HEK293 (cell line): Measurements from ENCODE around the gene CCNT2.

ENCODE experiments used
- CTCF ChIA-PET: fragments of 350-600 bp; formaldehyde crosslinking; extraction: SDS; loops from one replicate; lab custom pipeline; 2021; ENCODE audit warnings: antibody characterized with exemption; lab: Yijun Ruan, JAX
- POLR2A ChIA-PET: fragments of 300-600 bp; formaldehyde crosslinking; extraction: SDS; loops from one replicate; lab custom pipeline; 2020; ENCODE audit warnings: antibody characterized with exemption, inconsistent platforms; lab: Yijun Ruan, JAX
- H3K27ac ChIP-seq: fragments of 200-500 bp; sonication (Bioruptor generic); 2 replicates; pipeline ENCODE4 v1.5.1; 2014; ENCODE audit warnings: low read depth, low read length, control low read depth, inconsistent platforms; ENCODE audit errors: extremely low read depth
- H3K36me3 ChIP-seq, 2 experiments: fragments of 200-500 bp in 1 of 2; sonication (Bioruptor generic) in 1 of 2; 1 replicate in 1 of 2; 2 replicates in 1 of 2; pipeline ENCODE4 v1.5.1; 2014 to 2017; ENCODE audit warnings: inconsistent platforms in 2 of 2, low read length in 2 of 2; ENCODE audit not compliant: control insufficient read depth in 2 of 2, insufficient read depth in 1 of 2
- H3K4me1 ChIP-seq: fragments of 200-500 bp; sonication (Bioruptor generic); 2 replicates; pipeline ENCODE4 v1.5.1; 2014; ENCODE audit warnings: mild to moderate bottlenecking, low read length, inconsistent platforms; ENCODE audit not compliant: control insufficient read depth, insufficient read depth
- H3K4me3 ChIP-seq: 2 replicates; pipeline ENCODE4 v1.5.1; 2011; ENCODE audit warnings: low read depth, mild to moderate bottlenecking, control low read depth, low read length, moderate library complexity
- H3K9me3 ChIP-seq: fragments of 200-500 bp; sonication (Bioruptor generic); 2 replicates; pipeline ENCODE4 v1.5.1; 2014; ENCODE audit warnings: low read depth, low read length, inconsistent platforms; ENCODE audit not compliant: control insufficient read depth, insufficient read depth
- GLI2 ChIP-seq: fragments of 450-650 bp; formaldehyde crosslinking; IDR thresholded peaks from 2 replicates; pipeline ENCODE4; 2017; ENCODE audit warnings: missing biosample characterization, missing genetic modification characterization, low read depth, borderline replicate concordance
- MEIS1 ChIP-seq: sonication (generic); formaldehyde crosslinking; IDR thresholded peaks from 2 replicates; pipeline ENCODE4 v1.8.1; 2022; ENCODE audit warnings: missing genetic modification reagents, mild to moderate bottlenecking, borderline replicate concordance
- MYNN ChIP-seq: fragments of 450-650 bp; formaldehyde crosslinking; IDR thresholded peaks from 2 replicates; pipeline ENCODE4 v1.5.1; 2016; ENCODE audit warnings: missing biosample characterization, missing genetic modification characterization, borderline replicate concordance
- OSR2 ChIP-seq: fragments of 450-650 bp; formaldehyde crosslinking; IDR thresholded peaks from 2 replicates; pipeline ENCODE4 v1.5.1; 2016; ENCODE audit warnings: missing biosample characterization, missing genetic modification characterization
- PRDM1 ChIP-seq: fragments of 450-650 bp; formaldehyde crosslinking; IDR thresholded peaks from 2 replicates; pipeline ENCODE4; 2016; ENCODE audit warnings: missing biosample characterization, missing genetic modification characterization
- SP7 ChIP-seq: fragments of 450-650 bp; formaldehyde crosslinking; IDR thresholded peaks from 2 replicates; pipeline ENCODE4 v1.5.1; 2016; ENCODE audit warnings: missing biosample characterization, missing genetic modification characterization
- TSHZ1 ChIP-seq: fragments of 450-650 bp; formaldehyde crosslinking; IDR thresholded peaks from 2 replicates; pipeline ENCODE4 v1.5.1; 2016; ENCODE audit warnings: missing biosample characterization, missing genetic modification characterization, borderline replicate concordance
- ZBTB21 ChIP-seq: fragments of 450-650 bp; formaldehyde crosslinking; IDR thresholded peaks from 2 replicates; pipeline ENCODE4 v1.5.1; 2017; ENCODE audit warnings: missing biosample characterization, missing genetic modification characterization
- ZNF10 ChIP-seq: fragments of 450-650 bp; formaldehyde crosslinking; IDR thresholded peaks from 2 replicates; pipeline ENCODE4 v1.5.1; 2017; ENCODE audit warnings: missing biosample characterization, missing genetic modification characterization
- ZNF19 ChIP-seq: fragments of 450-650 bp; formaldehyde crosslinking; IDR thresholded peaks from 2 replicates; pipeline ENCODE4; 2016; ENCODE audit warnings: missing biosample characterization, missing genetic modification characterization, low read depth
- ZNF214 ChIP-seq: fragments of 450-650 bp; formaldehyde crosslinking; IDR thresholded peaks from 2 replicates; pipeline ENCODE4 v1.5.1; 2017; ENCODE audit warnings: missing biosample characterization, mild to moderate bottlenecking, missing genetic modification characterization, borderline replicate concordance
- ZNF280C ChIP-seq: fragments of 450-650 bp; formaldehyde crosslinking; IDR thresholded peaks from 2 replicates; pipeline ENCODE4 v1.5.1; 2016; ENCODE audit warnings: missing biosample characterization, missing genetic modification characterization
- ZNF341 ChIP-seq: fragments of 450-650 bp; formaldehyde crosslinking; IDR thresholded peaks from 2 replicates; pipeline ENCODE4; 2016; ENCODE audit warnings: low read depth, missing biosample characterization, missing genetic modification characterization
- ZNF626 ChIP-seq: fragments of 450-650 bp; sonication (Bioruptor Pico); formaldehyde crosslinking; IDR thresholded peaks from 2 replicates; pipeline ENCODE4 v1.5.1; 2018; ENCODE audit warnings: missing biosample characterization, missing genetic modification characterization, inconsistent platforms
- ZNF791 ChIP-seq: fragments of 450-650 bp; formaldehyde crosslinking; IDR thresholded peaks from 2 replicates; pipeline ENCODE4 v1.5.1; 2016; ENCODE audit warnings: missing biosample characterization, missing genetic modification characterization
- TF ChIP-seq, protein P1 (sequence below): fragments of 450-650 bp; formaldehyde crosslinking; IDR thresholded peaks from 2 replicates; pipeline ENCODE4 v1.5.1; 2016; ENCODE audit warnings: missing biosample characterization, missing genetic modification characterization, low read depth
- TF ChIP-seq, protein P2 (sequence below): fragments of 450-650 bp; formaldehyde crosslinking; IDR thresholded peaks from 2 replicates; pipeline ENCODE4 v1.5.1; 2016; ENCODE audit warnings: missing biosample characterization, missing genetic modification characterization
- TF ChIP-seq, protein P3 (sequence below): fragments of 450-650 bp; formaldehyde crosslinking; IDR thresholded peaks from 2 replicates; pipeline ENCODE4 v1.5.1; 2016; ENCODE audit warnings: missing biosample characterization, missing genetic modification characterization

Gene CCNT2

GRCh38 chr2:134933732-134934131 is 15.1 kb downstream of the CCNT2 start:
- no peaks in the 10 kb centered on the region for H3K9me3 ChIP-seq
- peaks cover 3% of the 10 kb centered on the region for H3K4me1 ChIP-seq
- H3K27ac ChIP-seq = no peak overlapping the region
- ChIA-PET CTCF (no interaction called here), POLR2A (no interaction called here)
- H3K4me3 ChIP-seq = no peak overlapping the region
- H3K36me3 ChIP-seq = peaks cover 16 to 29% of the 10 kb centered on the region in 2 experiments
- no peak for TF ChIP-seq MYNN (tag by site-specific recombination)
- TF ChIP-seq ZNF626 (tag by site-specific recombination) = no peak
- TF ChIP-seq ZBTB21 = no peak
- TF ChIP-seq ZNF791 (tag by site-specific recombination) = no peak
- TF ChIP-seq, protein P1, sequence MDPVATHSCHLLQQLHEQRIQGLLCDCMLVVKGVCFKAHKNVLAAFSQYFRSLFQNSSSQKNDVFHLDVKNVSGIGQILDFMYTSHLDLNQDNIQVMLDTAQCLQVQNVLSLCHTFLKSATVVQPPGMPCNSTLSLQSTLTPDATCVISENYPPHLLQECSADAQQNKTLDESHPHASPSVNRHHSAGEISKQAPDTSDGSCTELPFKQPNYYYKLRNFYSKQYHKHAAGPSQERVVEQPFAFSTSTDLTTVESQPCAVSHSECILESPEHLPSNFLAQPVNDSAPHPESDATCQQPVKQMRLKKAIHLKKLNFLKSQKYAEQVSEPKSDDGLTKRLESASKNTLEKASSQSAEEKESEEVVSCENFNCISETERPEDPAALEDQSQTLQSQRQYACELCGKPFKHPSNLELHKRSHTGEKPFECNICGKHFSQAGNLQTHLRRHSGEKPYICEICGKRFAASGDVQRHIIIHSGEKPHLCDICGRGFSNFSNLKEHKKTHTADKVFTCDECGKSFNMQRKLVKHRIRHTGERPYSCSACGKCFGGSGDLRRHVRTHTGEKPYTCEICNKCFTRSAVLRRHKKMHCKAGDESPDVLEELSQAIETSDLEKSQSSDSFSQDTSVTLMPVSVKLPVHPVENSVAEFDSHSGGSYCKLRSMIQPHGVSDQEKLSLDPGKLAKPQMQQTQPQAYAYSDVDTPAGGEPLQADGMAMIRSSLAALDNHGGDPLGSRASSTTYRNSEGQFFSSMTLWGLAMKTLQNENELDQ (tag by site-specific recombination) = no peak
- no peak for TF ChIP-seq ZNF214 (tag by site-specific recombination)
- TF ChIP-seq GLI2 (tag by site-specific recombination) = no peak
- no peak for TF ChIP-seq PRDM1 (tag by site-specific recombination)
- TF ChIP-seq, protein P2, sequence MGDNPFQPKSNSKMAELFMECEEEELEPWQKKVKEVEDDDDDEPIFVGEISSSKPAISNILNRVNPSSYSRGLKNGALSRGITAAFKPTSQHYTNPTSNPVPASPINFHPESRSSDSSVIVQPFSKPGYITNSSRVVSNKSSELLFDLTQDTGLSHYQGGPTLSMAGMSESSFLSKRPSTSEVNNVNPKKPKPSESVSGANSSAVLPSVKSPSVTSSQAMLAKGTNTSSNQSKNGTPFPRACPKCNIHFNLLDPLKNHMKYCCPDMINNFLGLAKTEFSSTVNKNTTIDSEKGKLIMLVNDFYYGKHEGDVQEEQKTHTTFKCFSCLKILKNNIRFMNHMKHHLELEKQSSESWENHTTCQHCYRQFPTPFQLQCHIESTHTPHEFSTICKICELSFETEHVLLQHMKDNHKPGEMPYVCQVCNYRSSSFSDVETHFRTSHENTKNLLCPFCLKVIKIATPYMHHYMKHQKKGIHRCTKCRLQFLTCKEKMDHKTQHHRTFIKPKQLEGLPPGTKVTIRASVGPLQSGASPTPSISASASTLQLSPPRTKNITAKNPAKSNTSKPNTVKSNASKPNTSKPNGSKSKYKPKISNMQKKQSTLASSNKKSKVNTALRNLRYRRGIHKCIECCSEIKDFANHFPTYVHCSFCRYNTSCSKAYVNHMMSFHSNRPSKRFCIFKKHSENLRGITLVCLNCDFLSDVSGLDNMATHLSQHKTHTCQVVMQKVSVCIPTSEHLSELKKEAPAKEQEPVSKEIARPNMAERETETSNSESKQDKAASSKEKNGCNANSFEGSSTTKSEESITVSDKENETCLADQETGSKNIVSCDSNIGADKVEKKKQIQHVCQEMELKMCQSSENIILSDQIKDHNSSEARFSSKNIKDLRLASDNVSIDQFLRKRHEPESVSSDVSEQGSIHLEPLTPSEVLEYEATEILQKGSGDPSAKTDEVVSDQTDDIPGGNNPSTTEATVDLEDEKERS = no peak
- no peak for TF ChIP-seq ZNF10 (tag by site-specific recombination)
- no peak for TF ChIP-seq ZNF280C (tag by site-specific recombination)
- TF ChIP-seq, protein P3, sequence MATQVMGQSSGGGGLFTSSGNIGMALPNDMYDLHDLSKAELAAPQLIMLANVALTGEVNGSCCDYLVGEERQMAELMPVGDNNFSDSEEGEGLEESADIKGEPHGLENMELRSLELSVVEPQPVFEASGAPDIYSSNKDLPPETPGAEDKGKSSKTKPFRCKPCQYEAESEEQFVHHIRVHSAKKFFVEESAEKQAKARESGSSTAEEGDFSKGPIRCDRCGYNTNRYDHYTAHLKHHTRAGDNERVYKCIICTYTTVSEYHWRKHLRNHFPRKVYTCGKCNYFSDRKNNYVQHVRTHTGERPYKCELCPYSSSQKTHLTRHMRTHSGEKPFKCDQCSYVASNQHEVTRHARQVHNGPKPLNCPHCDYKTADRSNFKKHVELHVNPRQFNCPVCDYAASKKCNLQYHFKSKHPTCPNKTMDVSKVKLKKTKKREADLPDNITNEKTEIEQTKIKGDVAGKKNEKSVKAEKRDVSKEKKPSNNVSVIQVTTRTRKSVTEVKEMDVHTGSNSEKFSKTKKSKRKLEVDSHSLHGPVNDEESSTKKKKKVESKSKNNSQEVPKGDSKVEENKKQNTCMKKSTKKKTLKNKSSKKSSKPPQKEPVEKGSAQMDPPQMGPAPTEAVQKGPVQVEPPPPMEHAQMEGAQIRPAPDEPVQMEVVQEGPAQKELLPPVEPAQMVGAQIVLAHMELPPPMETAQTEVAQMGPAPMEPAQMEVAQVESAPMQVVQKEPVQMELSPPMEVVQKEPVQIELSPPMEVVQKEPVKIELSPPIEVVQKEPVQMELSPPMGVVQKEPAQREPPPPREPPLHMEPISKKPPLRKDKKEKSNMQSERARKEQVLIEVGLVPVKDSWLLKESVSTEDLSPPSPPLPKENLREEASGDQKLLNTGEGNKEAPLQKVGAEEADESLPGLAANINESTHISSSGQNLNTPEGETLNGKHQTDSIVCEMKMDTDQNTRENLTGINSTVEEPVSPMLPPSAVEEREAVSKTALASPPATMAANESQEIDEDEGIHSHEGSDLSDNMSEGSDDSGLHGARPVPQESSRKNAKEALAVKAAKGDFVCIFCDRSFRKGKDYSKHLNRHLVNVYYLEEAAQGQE = no peak
- TF ChIP-seq ZNF341 (tag by site-specific recombination) = no peak
- TF ChIP-seq MEIS1 (CRISPR knock-in tag) = no peak
- TF ChIP-seq TSHZ1 = no peak
- no peak for TF ChIP-seq SP7
- no peak for TF ChIP-seq ZNF19
- no peak for TF ChIP-seq OSR2 (tag by site-specific recombination)
